ENCODE results near the gene CATSPER3. TPM values are rescaled to one million over a fixed set of nuclear protein-coding genes. Genes with fewer than 3 reads are reported as not detected.

Gene CATSPER3
- total and polyA plus RNA-seq, 2 of the 13 experiments (the other 11 are each of a cell fraction or from before 2014, with no cell fraction given), result 0.33 to 0.37 TPM

DNA sequence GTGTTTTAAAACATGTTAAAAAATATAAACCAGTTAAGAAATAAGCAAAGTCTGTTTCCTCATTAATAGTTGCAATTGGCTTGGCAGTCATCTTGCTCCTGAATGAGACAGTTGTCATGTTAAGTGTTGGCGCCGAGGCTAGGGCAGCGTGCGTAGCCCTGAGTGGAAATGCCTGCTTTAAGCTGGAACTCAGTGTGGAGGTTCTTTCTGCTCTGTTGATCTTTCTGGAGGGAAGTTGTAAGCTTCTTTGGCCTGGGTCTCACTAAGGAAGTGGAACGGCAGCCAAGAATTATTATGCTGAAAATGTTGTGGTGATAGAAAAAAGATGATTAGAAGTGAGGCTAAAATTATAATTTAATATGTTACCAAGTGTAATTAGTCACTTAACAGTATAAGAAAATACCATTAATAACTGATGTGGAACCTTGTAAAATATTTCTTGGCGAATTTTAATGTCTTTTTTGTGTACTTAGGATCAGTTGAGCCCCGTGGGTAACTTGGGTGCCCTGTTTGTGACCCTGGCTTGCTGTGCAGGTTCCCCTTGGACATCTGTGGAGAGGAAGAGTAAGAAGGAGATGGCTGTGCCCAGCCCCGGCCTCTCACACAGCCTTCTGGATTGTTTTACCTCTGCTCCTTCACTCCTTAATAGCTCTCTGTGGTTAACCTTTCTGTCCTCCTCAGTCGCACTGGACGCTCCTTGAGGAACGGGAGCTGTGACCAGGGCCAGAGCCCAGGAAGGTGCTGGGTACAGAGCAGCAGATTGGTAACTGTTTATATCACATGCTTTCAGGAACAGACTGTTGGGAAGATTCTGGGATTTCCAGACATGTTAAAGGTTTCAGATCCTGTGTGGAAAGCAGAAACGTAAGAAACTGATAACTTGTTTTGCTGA is 31.8 kb upstream of the CATSPER3 start:
- BruUV-seq (replicated peaks), result no TSS peak
- DNase-seq (ENCODE audit: low spot score) (no peak), ATAC-seq (no peak), FAIRE-seq (no peak)
- H3K9me3 ChIP-seq (ENCODE audit: low read length), result no peaks in the 10 kb centered on the region
- no peaks in the 10 kb centered on the region for H3K79me2 ChIP-seq (ENCODE audit: insufficient read depth, low read length)
- H3K27ac ChIP-seq (ENCODE audit: extremely low read length, insufficient read depth, low read length), result no peak overlapping the region
- CTCF ChIA-PET (ENCODE audit: low intra/inter-chr PET ratio, low total read pairs), result no interaction called here
- intact Hi-C loops (cut with micrococcal nuclease; ENCODE audit: unreplicated experiment) (no loop called here), in situ Hi-C loops (cut with HindIII; ENCODE audit: extremely low pct_ligation_motif_present, low pct_unique_long_range_greater_than_20kb) (no loop called here)
- 98% methylated on average over 12 of the region's 12 CpGs for WGBS (ENCODE audit: low lambda C conversion rate)
- H3K4me3 ChIP-seq (replicated peaks in 1 of 3; ENCODE audit: insufficient read depth in 1 of 3, low read depth in 2 of 3, low read length in 3 of 3), result no peak overlapping the region
- POLR2A ChIA-PET, result no interaction called here
- no peak overlapping the region for H2AFZ ChIP-seq (ENCODE audit: low read length)
- H3K27me3 ChIP-seq (ENCODE audit: control insufficient read depth in 1 of 2, insufficient read depth in 2 of 2, low read length in 2 of 2), result no peaks in the 10 kb centered on the region; a peak in 1 of 5 replicates
- peaks cover 2 to 23% of the 10 kb centered on the region in 2 experiments; a peak in 3 of 5 replicates for H3K36me3 ChIP-seq (replicated peaks in 1 of 2; ENCODE audit: control insufficient read depth in 1 of 2, insufficient read depth in 2 of 2, low read length in 2 of 2)
- H3K4me2 ChIP-seq (ENCODE audit: low read depth, low read length), result no peak overlapping the region
- no peaks in the 10 kb centered on the region for H3K4me1 ChIP-seq (ENCODE audit: insufficient read depth, low read length)
- TF ChIP-seq ZFP41 (CRISPR knock-in tag; IDR thresholded peaks at IDR 0.05; ENCODE audit: borderline replicate concordance), result no peak
- TF ChIP-seq NKX3-1 (CRISPR knock-in tag; IDR thresholded peaks at IDR 0.05), result no peak
- TF ChIP-seq ZNF703 (CRISPR knock-in tag; IDR thresholded peaks at IDR 0.05; ENCODE audit: borderline replicate concordance), result no peak
- no peak for TF ChIP-seq ZNF354B (CRISPR knock-in tag; IDR thresholded peaks at IDR 0.05)
- no peak for TF ChIP-seq SKI (IDR thresholded peaks at IDR 0.05; ENCODE audit: partially characterized antibody)
- TF ChIP-seq ELF3 (CRISPR knock-in tag; IDR thresholded peaks at IDR 0.05), result no peak
- no peak for TF ChIP-seq HNRNPLL (IDR thresholded peaks at IDR 0.05; ENCODE audit: low read depth, low read length, poor library complexity, severe bottlenecking)
- TF ChIP-seq STAT5B (CRISPR knock-in tag; IDR thresholded peaks at IDR 0.05), result no peak
- no peak for TF ChIP-seq RXRB (CRISPR knock-in tag; IDR thresholded peaks at IDR 0.05; ENCODE audit: borderline replicate concordance)
- no peak for TF ChIP-seq MAFF (IDR thresholded peaks at IDR 0.05; ENCODE audit: low read depth, low read length)
- no peak for TF ChIP-seq YEATS2 (CRISPR knock-in tag; IDR thresholded peaks at IDR 0.05; ENCODE audit: borderline replicate concordance)
- TF ChIP-seq AGO1 (IDR thresholded peaks at IDR 0.05; ENCODE audit: low read depth, low read length, poor library complexity, severe bottlenecking), result no peak
- H3K9ac ChIP-seq (ENCODE audit: insufficient read depth, low read depth, low read length), result no peak overlapping the region
- no peaks in the 10 kb centered on the region for H4K20me1 ChIP-seq (ENCODE audit: insufficient read depth, low read length)
